H1 (cell line): Measurements from ENCODE around the gene CDR2. TPM values are rescaled to one million over a fixed set of nuclear protein-coding genes. Genes with fewer than 3 reads are reported as not detected.
A peak's percentile ranks its signal among the peaks of the same experiment; 100 is the strongest.

Source experiments
- CTCF ChIA-PET: fragments of 300-600 bp; sonication (Branson Sonifier 250); formaldehyde crosslinking; loops from one replicate; lab custom pipeline; 2021; ENCODE audit not compliant: partially characterized antibody; lab: Charles Lee
- POLR2A ChIA-PET: fragments of 300-600 bp; sonication (Branson Sonifier 250); formaldehyde crosslinking; loops from one replicate; lab custom pipeline; 2021; ENCODE audit warnings: inconsistent platforms; ENCODE audit not compliant: partially characterized antibody; lab: Charles Lee
- DNase-seq, 2 experiments: peaks; one replicate each; pipeline versions ENCODE4 v3.0.0 to v3.0.0-alpha.2; 2010 to 2022; ENCODE audit warnings: low spot score in 2 of 2, low read depth in 1 of 2, mixed read lengths in 1 of 2
- FAIRE-seq: peaks from 2 replicates; lab custom pipeline; 2011; peaks lifted over from hg19 to GRCh38; lab: Jason Lieb, UNC
- H2AFZ ChIP-seq: 2 replicates; pipeline ENCODE4 v1.8.1; 2012; ENCODE audit warnings: low read length, inconsistent platforms
- H2AK5ac ChIP-seq: 2 replicates; pipeline ENCODE4 v1.6.1; 2013; ENCODE audit warnings: low read depth, low read length
- H2BK120ac ChIP-seq: replicated peaks from 2 replicates; pipeline ENCODE3; 2013; ENCODE audit warnings: low read depth, low read length, inconsistent platforms
- H2BK12ac ChIP-seq: 2 replicates; pipeline ENCODE4 v1.6.1; 2013; ENCODE audit warnings: low read depth, low read length
- H2BK15ac ChIP-seq: 2 replicates; pipeline ENCODE4 v1.6.1; 2013; ENCODE audit warnings: low read length
- H2BK20ac ChIP-seq: 2 replicates; pipeline ENCODE4 v1.6.1; 2013; ENCODE audit warnings: low read length
- H2BK5ac ChIP-seq: 2 replicates; pipeline ENCODE4 v1.6.1; 2013; ENCODE audit warnings: low read depth, low read length
- H3K14ac ChIP-seq: 2 replicates; pipeline ENCODE4 v1.6.1; 2013; ENCODE audit warnings: inconsistent platforms; ENCODE audit not compliant: insufficient read length
- H3K18ac ChIP-seq: 2 replicates; pipeline ENCODE4 v1.6.1; 2013; ENCODE audit warnings: low read length; ENCODE audit errors: extremely low read depth
- H3K23ac ChIP-seq: 2 replicates; pipeline ENCODE4 v1.6.1; 2013; ENCODE audit warnings: inconsistent platforms; ENCODE audit not compliant: insufficient read length
- H3K23me2 ChIP-seq: 2 replicates; pipeline ENCODE4 v1.6.1; 2013; ENCODE audit warnings: low read depth, low read length
- H3K27ac ChIP-seq: 2 replicates; pipeline ENCODE4 v1.6.1; 2011; ENCODE audit warnings: low read depth, low read length, inconsistent platforms
- H3K27me3 ChIP-seq, 4 experiments: replicated peaks in 1 of 4; 1 replicate in 1 of 4; 2 replicates in 3 of 4; pipeline versions ENCODE4 v1.6.1 to v1.8.1; 2011 to 2013; ENCODE audit warnings: low read length in 3 of 4, mild to moderate bottlenecking in 3 of 4, inconsistent platforms in 2 of 4, mixed read lengths in 2 of 4, moderate library complexity in 1 of 4; ENCODE audit not compliant: control insufficient read depth in 3 of 4, insufficient read depth in 3 of 4; ENCODE audit errors: extremely low read depth in 1 of 4
- H3K36me3 ChIP-seq, 4 experiments: 2 replicates each; pipeline versions ENCODE4 v1.6.1 to v1.8.1; 2011 to 2013; ENCODE audit warnings: mild to moderate bottlenecking in 4 of 4, low read length in 3 of 4, moderate library complexity in 2 of 4, control low read depth in 1 of 4, inconsistent platforms in 1 of 4; ENCODE audit not compliant: insufficient read depth in 4 of 4, control insufficient read depth in 2 of 4
- H3K4ac ChIP-seq: replicated peaks from 2 replicates; pipeline ENCODE3; 2013; ENCODE audit warnings: low read length, low read depth, mixed read lengths, inconsistent platforms; ENCODE audit not compliant: insufficient read length
- H3K4me1 ChIP-seq, 4 experiments: replicated peaks in 1 of 4; 1 replicate in 1 of 4; 2 replicates in 3 of 4; pipeline versions ENCODE4 v1.6.1 to v1.8.1; 2011 to 2013; ENCODE audit warnings: low read length in 3 of 4, inconsistent platforms in 2 of 4, mixed read lengths in 1 of 4; ENCODE audit not compliant: insufficient read depth in 4 of 4, control insufficient read depth in 3 of 4
- H3K4me2 ChIP-seq, 2 experiments: 2 replicates each; pipeline versions ENCODE4 v1.6.1 to v1.8.1; 2011 to 2013; ENCODE audit warnings: low read depth in 2 of 2, low read length in 2 of 2, control low read depth in 1 of 2, inconsistent platforms in 1 of 2, mild to moderate bottlenecking in 1 of 2; ENCODE audit not compliant: insufficient read depth in 1 of 2
- H3K4me3 ChIP-seq, 4 experiments: fragments of 200-600, 300-600 bp in 1 of 4; sonication (generic), shearing (Covaris generic), sonication (Bioruptor Twin) in 1 of 4; 2 replicates each; pipeline versions ENCODE4 v1.5.1 to v1.8.1; 2011 to 2016; ENCODE audit warnings: low read length in 4 of 4, low read depth in 3 of 4, control low read depth in 2 of 4, inconsistent platforms in 2 of 4, mild to moderate bottlenecking in 2 of 4, mixed read lengths in 1 of 4, moderate library complexity in 1 of 4; ENCODE audit not compliant: insufficient read depth in 2 of 4; ENCODE audit errors: extremely low read depth in 1 of 4
- H3K56ac ChIP-seq: replicated peaks from 2 replicates; pipeline ENCODE3; 2013; ENCODE audit warnings: low read depth, mild to moderate bottlenecking, mixed read lengths, low read length, inconsistent platforms; ENCODE audit not compliant: insufficient read length
- H3K79me1 ChIP-seq: 2 replicates; pipeline ENCODE4 v1.6.1; 2013; ENCODE audit warnings: low read depth, low read length, control low read depth
- H3K79me2 ChIP-seq, 2 experiments: 2 replicates each; pipeline versions ENCODE4 v1.6.1 to v1.8.1; 2012 to 2013; ENCODE audit warnings: low read length in 2 of 2, mild to moderate bottlenecking in 2 of 2, inconsistent platforms in 1 of 2; ENCODE audit not compliant: insufficient read depth in 2 of 2, control insufficient read depth in 1 of 2
- H3K9ac ChIP-seq, 4 experiments: replicated peaks in 1 of 4; 1 replicate in 1 of 4; 2 replicates in 3 of 4; pipeline versions ENCODE4 v1.6.1 to v1.8.1; 2011 to 2013; ENCODE audit warnings: low read depth in 3 of 4, low read length in 3 of 4, control low read depth in 2 of 4, mild to moderate bottlenecking in 2 of 4, moderate library complexity in 2 of 4, inconsistent platforms in 1 of 4; ENCODE audit errors: extremely low read depth in 1 of 4
- H3K9me3 ChIP-seq, 2 experiments: 2 replicates each; pipeline versions ENCODE4 v1.6.1 to v1.8.1; 2012 to 2013; ENCODE audit warnings: mild to moderate bottlenecking in 2 of 2, moderate library complexity in 2 of 2, control low read depth in 1 of 2, inconsistent platforms in 1 of 2, low read depth in 1 of 2, low read length in 1 of 2, mixed read lengths in 1 of 2; ENCODE audit not compliant: insufficient read depth in 2 of 2
- H4K20me1 ChIP-seq, 2 experiments: replicated peaks in 1 of 2; 2 replicates each; pipeline versions ENCODE3 to v1.8.1; 2011 to 2013; ENCODE audit warnings: inconsistent platforms in 2 of 2, low read length in 2 of 2, mild to moderate bottlenecking in 1 of 2; ENCODE audit not compliant: insufficient read depth in 2 of 2, control insufficient read depth in 1 of 2
- H4K5ac ChIP-seq: 2 replicates; pipeline ENCODE4 v1.6.1; 2013; ENCODE audit warnings: low read length, low read depth, mixed read lengths, inconsistent platforms; ENCODE audit not compliant: insufficient read length
- H4K8ac ChIP-seq: 2 replicates; pipeline ENCODE4 v1.8.0; 2013; ENCODE audit warnings: mild to moderate bottlenecking, moderate library complexity, low read length, inconsistent platforms; ENCODE audit not compliant: insufficient read depth; ENCODE audit errors: extremely low read depth
- H4K91ac ChIP-seq: replicated peaks from 2 replicates; pipeline ENCODE3; 2013; ENCODE audit warnings: low read length, mixed read lengths, inconsistent platforms; ENCODE audit not compliant: insufficient read length
- TAF7 ChIP-seq: optimal IDR thresholded peaks from 2 replicates; pipeline ENCODE3; 2011; ENCODE audit warnings: low read depth, mild to moderate bottlenecking, inconsistent platforms, low read length, moderate library complexity, borderline replicate concordance
- WGBS, 2 experiments: shearing (Covaris generic) in 1 of 2; methylation state at CpG; one replicate each; pipeline versions ENCODE4 v1.1.6 to v1.1.7; 2013 to 2015; ENCODE audit warnings: low lambda C conversion rate in 2 of 2, mixed read lengths in 2 of 2, inconsistent platforms in 1 of 2, low coverage in 1 of 2, missing lambda C conversion rate in 1 of 2; ENCODE audit not compliant: insufficient replicate concordance in 2 of 2, insufficient coverage in 1 of 2, insufficient read length in 1 of 2; ENCODE audit errors: extremely low coverage in 1 of 2, missing lambda C conversion rate in 1 of 2; 5-methylcytosine and 5-hydroxymethylcytosine counted together
- polyA plus RNA-seq, 7 experiments: library from polyadenylated mRNA; depleted of rRNA in 3 of 7; stranded (reverse) in 5 of 7; unstranded in 2 of 7; fragments of >200 nt in 5 of 7; fragments of 200-250 nt in 2 of 7; gene quantifications; 1 replicate in 5 of 7; 2 replicates in 1 of 7; 4 replicates in 1 of 7; pipeline versions ENCODE4 v1.2.1 to v1.2.3, GENCODE V29; 2011 to 2013; ENCODE audit warnings: missing spikeins in 2 of 7, mixed read lengths in 2 of 7
- total RNA-seq: library from RNA; stranded (reverse); fragmentation: NEBNext Ultra II Directional; extraction: Animal tissue kit (Norgen Biotek cat#: 25700); gene quantifications from 2 replicates; pipeline ENCODE4 v1.2.1, GENCODE V29; 2021

CDR2 gene
- total and polyA plus RNA-seq, 2 of the 8 experiments (the other 6 are each of a cell fraction or from before 2014, with no cell fraction given) = 16.3 to 34.9 TPM

GRCh38 chr16:22296225-22297113, 78.0 kb downstream of the CDR2 start:
- H2AFZ ChIP-seq = peak overlapping the region; percentile 72
- no peak overlapping the region for H2BK12ac ChIP-seq
- H4K5ac ChIP-seq = no peak overlapping the region
- peaks cover 0 to 4% (median 2%) of the 10 kb centered on the region in 4 experiments; a peak in 2 of 7 replicates for H3K4me1 ChIP-seq
- no peak overlapping the region for H4K91ac ChIP-seq
- H3K56ac ChIP-seq = no peak overlapping the region
- no peaks in the 10 kb centered on the region for H3K9me3 ChIP-seq
- H3K4me3 ChIP-seq = peak overlapping the region; percentile 48 to 91 (median 64)
- H4K8ac ChIP-seq = no peak overlapping the region
- H2BK120ac ChIP-seq = no peak overlapping the region
- no peak overlapping the region for H2BK5ac ChIP-seq
- H3K9ac ChIP-seq = no peak overlapping the region; a peak in 1 of 7 replicates
- H3K18ac ChIP-seq = no peak overlapping the region
- H3K27ac ChIP-seq = no peak overlapping the region
- FAIRE-seq (no peak), DNase-seq (peak in 1 of 2 experiments; percentile 63)
- H3K23me2 ChIP-seq = peaks cover 5% of the 10 kb centered on the region; the same call in 1 of the 2 replicates
- no peak overlapping the region for H3K14ac ChIP-seq
- H3K79me2 ChIP-seq = peaks cover 4 to 38% of the 10 kb centered on the region in 2 experiments; a peak in 2 of 4 replicates
- no peaks in the 10 kb centered on the region for H3K36me3 ChIP-seq
- no peak overlapping the region for H3K4ac ChIP-seq
- H3K79me1 ChIP-seq = peaks cover 7% of the 10 kb centered on the region; the same call in 1 of the 2 replicates
- H3K23ac ChIP-seq = no peak overlapping the region
- peak overlapping the region; percentile 62 to 63; a peak in 3 of 4 replicates for H3K4me2 ChIP-seq
- H4K20me1 ChIP-seq = peaks cover 6 to 23% of the 10 kb centered on the region in 2 experiments
- no peak overlapping the region for H2AK5ac ChIP-seq
- H2BK20ac ChIP-seq = no peak overlapping the region
- 15% methylated on average over 17 of the region's 17 CpGs; no CpG with 5 or more reads in 1 of the 2 experiments for whole genome bisulfite sequencing, 2 experiments
- H3K27me3 ChIP-seq = no peaks in the 10 kb centered on the region
- CTCF ChIA-PET = interaction anchor here (0.6 to 2.7 kb wide), 10 partner anchors 17 to 1694 kb away, joined by 3 to 13 read pairs (median 3); partner anchors contain the start of gene EEF2K
- no peak overlapping the region for H2BK15ac ChIP-seq
- POLR2A ChIA-PET = interaction anchor here (1.2 to 3.5 kb wide), 3 partner anchors 91 to 107 kb away, joined by 3 to 18 read pairs (median 6); partner anchors contain the start of gene EEF2K
- TF ChIP-seq TAF7 = peak; percentile 44
